Smooth muscle cell of the brain vasculature (primary cell): Measurements from ENCODE around the gene GPR62.
"Not testable (repeated sequence)": the region's sequence is repeated elsewhere in the genome, so short reads cannot be mapped to it uniquely, and the experiment has no call there.

Source experiments
- DNase-seq: peaks from one replicate; pipeline ENCODE4 v3.0.0-alpha.2; 2012; ENCODE audit warnings: low read depth, low spot score

GPR62 gene

GRCh38 chr3:51970606-51971300, 15.6 kb downstream of the GPR62 start:
- DNase-seq = no peak

DNA sequence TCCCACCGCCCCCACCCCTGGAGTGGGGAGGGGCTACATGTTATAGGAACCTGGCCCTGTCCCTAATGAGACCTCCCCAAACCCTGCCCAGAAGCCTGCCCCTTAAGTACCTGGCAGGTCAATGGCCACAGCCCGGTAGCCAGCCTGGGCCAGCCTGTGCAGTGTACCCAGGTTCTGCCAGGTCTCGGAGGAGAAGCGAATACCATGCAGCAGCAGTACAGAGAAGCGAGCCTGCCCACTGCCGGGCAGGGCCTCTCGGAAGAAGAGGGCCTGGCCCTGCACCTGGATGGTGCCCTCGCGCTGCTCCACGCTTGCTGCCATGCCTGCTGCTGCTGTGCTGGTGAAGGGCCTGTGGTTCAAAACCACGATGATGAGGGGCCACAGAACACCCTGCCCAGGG, 16.2 kb downstream of the GPR62 start:
- no peak for DNase-seq

- DNase-seq = no peak
These were observed 19.2 kb downstream of the GPR62 start for GRCh38 chr3:51974277-51974962.

GRCh38 chr3:51974963-51975851, 20.0 kb downstream of the GPR62 start, which contains the start of gene ABHD14A:
Gene ABHD14A, plus strand, starts transcription at chr3:51975064. Its CDS starts 72 bp downstream, at chr3:51975136.
- DNase-seq = no peak

DNA sequence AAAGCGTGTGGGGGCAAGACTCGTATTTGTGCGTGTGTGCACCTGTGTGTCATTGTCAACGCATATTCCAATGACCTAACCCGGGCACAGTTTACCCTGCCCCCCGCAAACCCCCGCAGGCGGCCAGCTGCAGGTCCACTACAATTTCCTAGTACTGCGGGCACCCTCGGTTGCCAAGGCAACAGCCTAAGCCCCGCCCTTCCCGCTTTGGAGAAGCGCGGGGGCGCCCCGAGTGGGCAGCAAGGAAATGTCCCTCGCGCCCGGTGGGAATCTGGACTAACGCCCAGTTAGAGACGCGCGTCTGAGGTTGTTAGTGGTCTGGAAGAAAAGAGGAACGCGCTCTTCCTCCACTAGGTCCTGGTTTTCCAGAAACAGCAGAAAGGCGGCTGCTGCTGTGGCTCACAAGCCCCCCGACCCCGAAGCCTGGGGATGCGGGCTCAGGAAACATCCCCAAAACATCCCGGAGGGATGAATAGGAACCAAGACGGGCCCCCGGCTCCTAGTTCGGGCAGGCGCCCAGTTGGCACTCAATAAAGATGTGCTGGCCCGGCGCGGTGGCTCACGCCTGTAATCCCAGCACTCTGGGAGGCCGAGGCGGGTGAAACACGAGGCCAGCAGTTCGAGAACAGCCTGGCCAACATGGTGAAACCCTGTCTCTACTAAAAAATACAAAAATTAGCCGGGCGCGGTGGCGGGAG, 20.8 kb downstream of the GPR62 start:
- DNase-seq = peak; percentile 50

GRCh38 chr3:51977446-51978142, 22.4 kb downstream of the GPR62 start:
- DNase-seq = no peak

DNA sequence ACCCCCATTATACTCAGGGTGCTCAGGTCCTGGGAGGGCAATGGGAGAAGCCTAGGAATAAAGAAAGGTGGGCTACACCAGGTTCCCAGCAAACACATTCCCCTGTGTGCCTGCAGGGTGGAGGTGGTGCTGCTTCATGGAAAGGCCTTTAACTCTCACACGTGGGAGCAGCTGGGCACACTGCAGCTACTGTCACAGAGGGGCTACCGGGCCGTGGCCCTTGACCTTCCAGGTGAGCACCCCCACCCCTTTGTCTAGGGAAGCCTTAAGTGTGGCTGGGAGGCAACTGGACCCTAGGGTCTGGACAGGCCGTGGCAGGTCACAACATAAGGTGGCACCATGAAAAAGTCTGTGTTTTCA, 22.9 kb downstream of the GPR62 start:
- DNase-seq = no peak

GRCh38 chr3:51980253-51980652, 25.1 kb downstream of the GPR62 start:
- no peak for DNase-seq

- no peak for DNase-seq
These were observed 27.2 kb downstream of the GPR62 start for GRCh38 chr3:51982352-51982837.

- peak; percentile 51 for DNase-seq
These were observed 27.8 kb downstream of the GPR62 start, which contains the start of gene ACY1 for GRCh38 chr3:51982838-51983577. Gene ACY1, plus strand, starts transcription at chr3:51983535. Its CDS starts 530 bp downstream, at chr3:51984065.

DNA sequence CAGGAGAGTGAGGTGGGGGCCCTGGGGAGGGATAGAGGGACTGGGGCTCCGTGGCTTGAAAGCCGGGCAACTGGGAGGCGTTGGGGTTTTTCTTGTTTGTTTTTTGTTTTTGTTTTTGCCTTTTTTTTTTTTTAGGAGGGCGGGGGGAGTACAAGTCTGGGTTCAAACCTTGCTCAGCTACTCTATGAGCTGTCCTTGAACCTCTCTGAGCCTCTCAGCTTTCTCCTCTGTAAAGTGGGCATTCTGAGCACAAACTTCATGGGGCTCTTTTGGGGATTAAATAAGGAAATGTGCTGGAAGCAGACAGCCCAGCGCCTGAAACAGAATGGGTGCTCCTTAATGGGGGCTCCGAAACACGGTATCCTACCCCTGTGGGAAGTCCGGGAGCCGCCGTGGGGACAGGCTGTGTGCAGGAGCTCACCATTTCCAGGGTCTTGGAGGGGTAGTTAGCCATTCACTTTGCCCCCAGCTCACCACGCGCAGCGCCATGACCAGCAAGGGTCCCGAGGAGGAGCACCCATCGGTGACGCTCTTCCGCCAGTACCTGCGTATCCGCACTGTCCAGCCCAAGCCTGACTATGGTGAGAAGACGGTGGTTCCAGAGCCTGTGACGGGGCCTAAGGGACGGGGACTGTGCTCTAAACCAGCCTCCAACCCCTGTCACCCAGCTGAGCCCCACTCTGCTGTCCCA, 28.5 kb downstream of the GPR62 start:
- DNase-seq = no peak

DNA sequence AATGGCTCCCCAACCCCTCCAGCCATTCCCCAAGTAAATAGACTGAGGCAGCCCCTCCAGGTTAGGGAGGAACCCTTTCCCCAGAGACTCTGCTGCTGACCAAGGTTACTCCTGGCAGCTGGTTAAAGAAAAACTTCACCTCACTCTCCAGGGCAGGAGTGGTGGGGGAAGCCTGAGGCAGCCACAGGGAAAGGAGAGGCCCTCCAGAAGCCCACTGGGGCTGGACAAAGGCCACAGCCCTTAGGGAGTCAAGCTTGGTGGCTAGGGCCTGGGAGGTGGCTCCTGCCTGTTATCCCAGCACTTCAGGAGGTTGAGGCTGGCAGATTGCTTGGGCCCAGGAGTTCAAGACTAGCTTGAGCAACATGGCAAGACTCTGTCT, 29.1 kb downstream of the GPR62 start:
- DNase-seq = no peak

GRCh38 chr3:51985063-51985462, 29.9 kb downstream of the GPR62 start:
- DNase-seq = no peak

DNA sequence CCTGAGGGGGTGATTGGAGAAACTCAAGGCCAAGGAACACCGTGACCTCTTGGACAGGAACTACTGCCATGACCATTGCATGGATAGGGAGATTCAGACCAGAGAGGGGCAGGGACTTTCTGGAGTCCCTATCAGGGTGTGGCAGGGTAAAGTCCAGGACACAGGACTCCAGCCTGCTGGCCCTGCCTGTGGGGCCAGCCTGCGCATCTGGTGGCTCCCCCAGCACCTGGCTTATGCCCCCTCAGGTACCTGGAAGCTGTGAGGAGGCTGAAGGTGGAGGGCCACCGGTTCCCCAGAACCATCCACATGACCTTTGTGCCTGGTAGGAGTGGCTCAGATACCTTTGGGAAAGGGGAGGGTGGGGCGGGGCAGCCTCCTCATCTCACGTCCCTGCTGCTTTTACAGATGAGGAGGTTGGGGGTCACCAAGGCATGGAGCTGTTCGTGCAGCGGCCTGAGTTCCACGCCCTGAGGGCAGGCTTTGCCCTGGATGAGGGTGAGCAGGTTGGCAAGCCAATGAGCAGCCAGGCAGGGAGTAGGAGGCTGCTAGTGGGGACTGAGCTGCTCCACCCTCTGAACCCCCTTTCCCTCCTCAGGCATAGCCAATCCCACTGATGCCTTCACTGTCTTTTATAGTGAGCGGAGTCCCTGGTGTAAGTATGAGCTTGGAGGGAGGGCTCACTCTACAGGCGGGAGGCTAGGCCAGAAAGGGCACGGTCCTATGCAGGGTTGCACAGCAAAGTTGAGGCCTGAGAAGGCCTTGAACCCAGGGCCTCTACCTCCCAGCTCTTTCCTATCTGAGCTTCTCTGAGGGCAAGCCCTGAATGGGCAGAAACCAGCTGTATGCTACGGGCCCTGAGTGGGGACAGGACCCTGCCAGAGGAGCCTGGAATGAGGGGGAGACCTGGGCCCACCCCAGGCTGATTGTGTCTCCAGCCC, 31.1 kb downstream of the GPR62 start:
- DNase-seq = no peak

GRCh38 chr3:51987568-51987967, 32.4 kb downstream of the GPR62 start:
- no peak for DNase-seq

DNA sequence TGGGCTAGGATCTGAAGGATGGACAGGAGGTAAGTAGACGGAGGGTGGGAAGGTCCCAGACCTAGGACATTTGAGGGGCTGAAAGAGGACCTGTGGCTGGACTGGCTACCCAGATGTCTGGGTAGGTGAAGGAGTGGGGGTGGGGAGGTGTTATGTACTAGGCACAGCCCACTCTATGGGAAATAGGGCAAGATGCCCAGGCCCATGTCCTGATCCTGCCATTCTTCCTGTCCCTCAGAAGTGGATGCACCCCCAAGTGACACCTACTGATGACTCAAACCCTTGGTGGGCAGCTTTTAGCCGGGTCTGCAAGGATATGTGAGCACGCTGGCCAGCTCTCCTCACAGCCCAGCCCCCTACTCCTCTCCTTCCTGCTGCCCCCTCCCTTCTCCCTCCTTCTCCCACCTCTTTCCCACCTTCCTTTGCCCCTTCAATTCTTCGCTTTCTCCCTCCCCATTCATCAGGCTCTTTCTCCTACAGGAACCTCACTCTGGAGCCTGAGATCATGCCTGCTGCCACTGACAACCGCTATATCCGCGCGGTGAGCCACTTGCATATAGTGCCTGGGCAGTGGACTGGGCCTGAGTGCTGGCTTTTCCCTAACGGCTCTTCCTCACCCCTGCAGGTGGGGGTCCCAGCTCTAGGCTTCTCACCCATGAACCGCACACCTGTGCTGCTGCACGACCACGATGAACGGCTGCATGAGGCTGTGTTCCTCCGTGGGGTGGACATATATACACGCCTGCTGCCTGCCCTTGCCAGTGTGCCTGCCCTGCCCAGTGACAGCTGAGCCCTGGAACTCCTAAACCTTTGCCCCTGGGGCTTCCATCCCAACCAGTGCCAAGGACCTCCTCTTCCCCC, 33.3 kb downstream of the GPR62 start:
- no peak for DNase-seq

- not testable (repeated sequence) for DNase-seq
These were observed 35.4 kb downstream of the GPR62 start for GRCh38 chr3:51990501-51990971.
